Hematopoietic multipotent progenitor cell treated with erythropoietin and hydrocortisone succinate and interleukin-3 and kit ligand, for 15 days (in vitro differentiated cells): ENCODE data around the gene CRACR2A.

Experiments used
- DNase-seq: peaks from one replicate; pipeline ENCODE4 v3.0.0-alpha.2; 2015; ENCODE audit warnings: low spot score

CRACR2A gene

DNA sequence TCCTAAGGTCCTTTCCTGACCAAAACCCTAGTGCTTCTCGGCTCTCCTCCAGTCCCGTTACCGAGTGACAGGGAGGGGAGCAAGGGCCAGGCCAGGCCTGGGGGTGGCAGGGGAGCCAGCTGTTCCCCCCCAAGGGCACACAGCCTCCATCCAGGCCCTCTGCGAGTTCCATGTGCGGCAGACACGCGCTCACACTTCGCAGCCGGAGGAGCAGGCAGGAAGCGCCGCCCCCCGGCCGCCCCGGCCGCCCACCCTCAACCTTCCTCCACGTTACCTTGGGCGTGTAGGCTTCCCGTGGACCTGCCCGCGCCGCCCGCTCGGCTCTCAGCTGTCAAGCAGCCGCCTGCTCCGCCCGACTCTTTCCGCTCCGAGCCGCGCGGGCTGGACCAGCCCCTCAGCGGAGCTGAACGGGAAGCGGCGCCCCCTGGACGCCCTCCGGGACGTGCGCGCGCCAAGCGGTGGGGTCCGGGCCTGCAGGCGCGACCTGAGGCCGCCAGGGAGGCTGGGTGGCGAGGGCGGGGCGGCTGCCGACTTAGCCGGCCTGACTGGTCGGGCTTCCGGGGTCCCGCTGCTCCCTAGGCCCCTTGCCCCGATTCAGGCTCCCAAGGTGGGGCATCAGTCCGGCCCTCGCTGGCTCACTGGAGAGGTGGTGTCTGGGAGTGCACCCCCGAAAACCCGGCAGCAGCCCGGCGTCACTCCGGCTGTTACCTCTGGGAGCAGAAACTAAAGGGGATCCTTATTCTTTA is at the start of gene CRACR2A:
CRACR2A (minus strand) TSS at position 369 of the 746 bp plus-strand sequence. CDS start 56,110 bp downstream, outside the sequence.
- DNase-seq: peak; percentile 58

DNA sequence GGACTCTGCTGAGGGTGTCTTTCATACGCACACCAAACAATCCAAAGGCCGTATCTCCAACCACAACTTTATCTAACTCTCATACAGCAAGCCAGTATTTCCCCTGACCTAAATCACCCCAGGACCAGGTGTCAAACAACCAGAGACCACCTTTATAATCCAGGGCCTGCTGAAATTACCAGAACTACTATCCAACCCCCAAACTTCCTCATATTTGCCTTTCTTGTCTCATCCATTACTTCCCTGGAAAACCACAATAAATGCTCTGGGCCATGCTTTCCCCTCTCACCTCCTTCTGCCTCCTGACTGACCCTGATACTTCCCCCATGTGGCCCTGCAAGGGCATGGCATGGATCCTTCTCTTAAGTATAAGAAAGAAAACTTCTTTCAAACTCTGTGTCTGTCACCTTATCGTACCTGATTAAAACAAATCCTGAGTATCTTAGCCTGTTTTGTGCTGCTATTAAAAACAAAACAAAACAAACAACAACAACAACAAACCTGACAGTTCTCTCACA is 44.7 kb upstream of the CRACR2A start:
- DNase-seq: no peak

DNA sequence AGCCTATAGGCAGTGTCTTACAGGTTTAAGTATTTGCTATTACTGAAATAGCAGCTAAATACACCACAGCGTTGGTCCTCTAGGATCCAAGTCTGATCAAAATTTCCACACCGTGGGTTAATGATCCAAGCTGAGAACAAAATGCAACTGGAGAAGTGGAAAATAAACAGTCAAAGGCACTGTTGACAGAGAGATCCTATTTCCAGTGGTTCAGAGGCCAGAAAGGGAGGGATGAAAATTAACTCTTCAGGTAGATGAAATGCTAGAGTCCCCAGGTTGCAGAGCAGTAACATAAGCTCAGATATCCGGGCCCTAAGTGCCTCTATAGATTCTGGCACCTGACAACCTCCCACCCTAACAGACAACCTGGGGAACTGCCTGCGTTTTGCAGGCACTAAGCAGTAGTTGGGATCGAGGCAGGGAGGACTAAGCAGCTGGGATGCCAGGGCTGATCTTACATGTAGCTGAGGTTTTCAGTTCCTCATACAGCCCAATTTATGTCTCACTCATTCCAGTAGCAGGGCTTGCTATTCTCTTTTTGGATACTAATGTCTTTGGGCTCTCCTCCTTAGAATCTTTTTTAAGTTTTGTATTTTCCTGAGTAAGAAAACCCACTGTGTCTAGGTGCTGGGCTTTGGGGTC is 42.7 kb upstream of the CRACR2A start:
- DNase-seq: no peak

DNA sequence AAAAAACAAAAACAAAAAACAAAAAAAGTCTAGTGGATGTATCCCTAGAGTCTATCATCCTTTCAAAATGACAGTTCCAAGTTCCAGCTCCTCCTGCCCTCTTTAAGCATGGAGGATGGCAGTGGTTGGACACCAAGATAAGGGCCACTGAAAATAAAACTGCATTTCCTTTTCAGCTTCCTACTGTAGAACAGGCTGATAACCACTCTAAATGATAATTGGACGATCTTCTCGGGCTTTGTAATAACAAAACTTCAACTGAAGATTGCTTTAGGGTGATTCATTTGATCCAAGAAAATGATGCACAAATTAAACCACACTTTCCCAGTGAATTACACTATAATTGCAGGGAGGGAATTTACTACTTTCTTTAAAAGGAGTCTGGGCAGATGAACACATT is 42.2 kb upstream of the CRACR2A start:
- no peak for DNase-seq

DNA sequence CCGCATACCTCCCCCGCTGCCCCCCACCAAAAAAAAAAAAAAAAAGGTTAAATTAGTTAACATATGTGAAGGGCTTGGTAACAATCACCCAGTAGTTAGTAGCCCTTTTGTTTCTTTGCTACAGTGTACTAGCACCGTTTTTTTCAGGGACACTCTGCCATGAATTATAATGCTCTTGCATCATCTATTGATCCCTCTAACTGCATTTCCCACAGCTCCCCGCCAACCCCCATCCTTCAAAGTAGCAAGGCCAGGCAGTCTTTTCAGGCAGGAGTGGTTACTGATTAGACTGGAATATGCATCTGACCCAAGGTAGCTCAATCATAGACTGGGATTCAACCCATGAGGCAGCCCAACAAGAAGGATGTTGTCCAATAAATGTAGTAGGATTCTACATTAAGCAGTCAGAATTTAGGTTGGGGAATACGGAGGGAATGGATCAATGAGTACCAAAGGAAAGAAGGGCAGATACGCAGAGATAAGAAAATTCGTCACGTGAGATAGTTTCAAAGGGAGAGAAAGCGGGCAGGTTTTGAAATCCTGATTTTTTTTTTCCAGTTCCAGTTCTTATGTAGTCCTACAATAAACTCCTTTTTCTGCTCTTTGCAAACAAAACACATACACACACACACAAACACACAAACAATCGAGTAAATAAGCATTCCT is 39.8 kb upstream of the CRACR2A start:
- no peak for DNase-seq

DNA sequence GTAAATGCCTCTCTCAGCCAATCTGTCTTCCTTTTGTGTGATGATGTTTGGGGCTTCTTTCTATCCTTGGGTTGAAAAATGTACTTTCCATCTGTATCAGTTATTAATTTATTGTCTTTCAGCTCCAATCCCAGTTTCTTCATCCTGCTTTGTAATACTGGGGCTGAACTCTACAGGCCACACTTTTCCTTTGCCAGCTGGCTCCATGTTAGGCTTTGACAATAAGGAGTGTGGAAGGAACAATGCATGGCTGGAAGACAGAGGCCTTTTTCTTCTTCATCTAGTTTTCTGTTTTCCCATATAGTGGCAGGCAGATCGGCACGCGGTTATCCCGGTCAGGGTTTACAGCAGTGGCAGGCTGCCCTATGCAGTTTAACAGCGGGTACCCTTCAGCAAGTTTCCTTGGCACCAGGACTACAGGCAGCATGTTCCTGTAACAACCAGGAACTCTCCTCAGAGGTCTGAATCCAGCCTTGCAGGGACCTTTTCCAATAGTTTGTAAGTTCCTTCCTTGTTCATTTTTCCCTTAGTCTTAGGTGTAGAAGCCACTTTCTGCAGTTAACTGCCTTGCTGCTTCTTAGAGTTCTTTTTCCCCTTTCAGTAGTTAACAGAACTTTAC is 38.5 kb upstream of the CRACR2A start:
- no peak for DNase-seq

GRCh38 chr12:3790642-3791041 is 37.7 kb upstream of the CRACR2A start:
- no peak for DNase-seq

GRCh38 chr12:3789838-3790237 is 36.9 kb upstream of the CRACR2A start:
- no peak for DNase-seq

GRCh38 chr12:3777206-3777809 is 24.4 kb upstream of the CRACR2A start:
- DNase-seq: no peak

DNA sequence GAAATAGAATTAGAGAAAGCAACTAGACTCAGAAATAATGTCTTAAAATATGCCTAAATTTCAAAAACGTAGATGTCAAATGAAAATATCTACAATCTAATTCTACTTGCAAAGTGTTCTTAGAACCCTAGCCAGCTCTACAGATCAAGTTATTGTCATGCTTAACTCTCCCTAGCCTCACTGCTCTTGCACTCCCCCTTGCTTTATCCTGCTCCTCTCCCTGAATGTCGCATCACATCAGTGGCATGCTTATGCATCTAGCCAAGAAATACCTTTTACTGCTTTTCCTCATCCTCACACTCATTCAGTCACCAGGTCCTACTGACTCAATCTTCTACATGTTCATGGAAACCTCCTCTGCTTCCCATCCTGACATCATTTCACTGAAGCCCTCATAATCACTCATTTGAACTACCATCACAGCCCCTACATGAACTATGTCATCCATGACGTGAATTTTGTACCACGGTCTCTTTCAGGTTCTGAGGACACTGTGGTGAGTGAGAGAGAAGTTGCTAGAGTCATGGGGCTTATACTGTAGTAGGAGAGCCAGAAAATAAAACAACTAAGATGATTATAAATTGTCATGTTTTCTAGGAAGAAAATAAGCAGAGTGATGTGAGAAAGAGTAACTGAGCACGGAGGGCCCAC is 22.6 kb upstream of the CRACR2A start:
- DNase-seq: no peak

- DNase-seq: no peak
Observed at GRCh38 chr12:3772380-3772779, 19.5 kb upstream of the CRACR2A start.

GRCh38 chr12:3771853-3772252 is 18.9 kb upstream of the CRACR2A start:
- DNase-seq: no peak

GRCh38 chr12:3770891-3771290 is 18.0 kb upstream of the CRACR2A start:
- no peak for DNase-seq

DNA sequence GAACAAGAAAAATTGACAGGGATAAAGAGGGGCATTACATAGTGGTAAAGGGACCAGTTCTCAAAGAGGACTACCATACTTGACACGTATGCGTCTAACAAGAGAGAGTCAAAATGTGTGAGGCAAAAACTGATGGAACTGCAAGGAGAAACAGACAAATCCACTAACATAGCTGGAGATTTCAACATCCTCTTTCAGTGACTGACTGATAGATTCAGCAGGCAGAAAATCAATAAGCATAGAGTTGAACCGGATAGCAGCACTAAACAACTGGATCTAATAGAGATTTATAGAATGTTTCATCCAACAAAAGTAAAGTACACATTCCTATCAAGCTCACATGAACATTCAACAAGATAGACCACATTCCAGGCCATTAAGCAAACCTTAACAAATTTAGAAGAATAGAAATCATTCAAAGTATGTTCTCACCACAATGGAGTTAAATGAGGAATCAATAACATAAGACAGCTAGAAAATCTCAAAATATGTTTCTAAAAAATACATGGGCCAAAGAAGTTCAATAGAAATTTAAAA is 16.1 kb upstream of the CRACR2A start:
- DNase-seq: no peak

GRCh38 chr12:3761116-3761735 is 8.3 kb upstream of the CRACR2A start:
- DNase-seq: no peak

DNA sequence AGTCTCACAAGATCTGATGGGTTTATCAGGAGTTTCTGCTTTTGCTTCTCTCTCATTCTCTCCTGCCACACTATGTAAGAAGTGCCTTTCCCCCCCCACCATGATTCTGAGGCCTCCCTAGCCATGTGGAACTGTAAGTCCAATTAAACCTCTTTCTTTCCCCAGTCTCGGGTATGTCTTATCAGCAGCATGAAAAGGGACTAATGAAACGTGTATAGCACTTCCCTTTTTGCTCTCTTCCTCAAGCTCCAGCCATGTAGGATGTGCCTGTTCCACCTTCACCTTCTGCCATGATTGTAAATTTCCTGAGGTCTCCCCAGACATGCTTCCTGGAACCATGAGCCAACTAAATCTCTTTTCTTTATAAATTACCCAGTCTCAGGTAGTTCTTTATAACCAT is 7.0 kb upstream of the CRACR2A start:
- DNase-seq: no peak

GRCh38 chr12:3757261-3757660 is 4.4 kb upstream of the CRACR2A start:
- DNase-seq: no peak

DNA sequence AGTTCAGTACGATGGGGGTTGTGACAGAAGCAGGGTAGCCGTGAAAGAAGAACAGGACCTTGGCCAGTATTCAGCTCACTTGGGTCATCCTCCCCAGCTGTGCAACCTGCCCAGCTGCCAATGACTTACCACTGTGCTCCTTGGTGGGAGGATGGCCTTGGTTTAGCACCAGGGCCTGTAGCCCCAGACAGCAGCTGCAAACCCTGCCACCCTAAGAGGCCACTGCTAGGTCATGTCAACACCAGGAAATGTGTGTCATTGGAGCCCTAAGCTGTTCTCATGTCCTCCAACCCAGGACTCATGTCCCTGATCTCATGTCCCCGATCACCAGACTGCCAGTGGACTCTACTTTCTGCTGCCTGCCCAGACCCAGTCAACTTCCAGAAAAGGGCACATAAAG is 3.0 kb upstream of the CRACR2A start:
- no peak for DNase-seq

GRCh38 chr12:3753544-3754284 is 805 bp upstream of the CRACR2A start:
- DNase-seq: no peak

DNA sequence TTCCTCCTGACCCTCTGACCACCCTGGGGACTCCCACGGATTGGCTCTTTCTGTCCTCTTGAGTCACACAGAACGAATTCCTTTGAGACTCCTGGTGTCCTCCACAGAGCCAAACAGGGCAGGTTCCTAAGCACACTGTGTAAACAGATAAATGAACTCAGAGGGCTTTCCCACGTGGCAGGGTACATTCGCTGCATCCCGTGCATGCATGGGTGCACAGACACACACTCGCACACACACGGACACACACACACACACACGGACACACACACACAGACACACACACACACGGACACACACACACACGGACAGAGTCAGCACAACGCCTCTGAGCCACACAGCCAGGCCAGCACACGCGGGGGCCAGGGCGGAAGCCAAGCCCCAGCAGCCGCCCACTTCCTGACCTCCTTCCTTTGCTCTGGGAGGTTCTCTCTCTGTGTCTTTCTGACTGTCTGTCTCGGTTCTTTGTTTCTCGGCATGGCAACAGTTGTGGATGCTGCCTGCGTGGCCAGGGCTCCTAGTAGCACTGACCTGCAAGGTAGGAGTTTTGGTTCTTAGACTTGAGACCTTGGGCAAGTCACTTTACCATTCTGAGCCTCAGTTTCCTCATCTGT is 706 bp downstream of the CRACR2A start:
- no peak for DNase-seq
